ENCODE measurements around the gene DSE.

The DSE gene

GRCh38 chr6:116409756-116410155 lies 39.0 kb downstream of the DSE start:
- DNase-seq (ENCODE audit: low read depth, low spot score) = no peak

- DNase-seq (ENCODE audit: low read depth, low spot score) = no peak
Measured at GRCh38 chr6:116411284-116411623, 40.5 kb downstream of the DSE start.

DNA sequence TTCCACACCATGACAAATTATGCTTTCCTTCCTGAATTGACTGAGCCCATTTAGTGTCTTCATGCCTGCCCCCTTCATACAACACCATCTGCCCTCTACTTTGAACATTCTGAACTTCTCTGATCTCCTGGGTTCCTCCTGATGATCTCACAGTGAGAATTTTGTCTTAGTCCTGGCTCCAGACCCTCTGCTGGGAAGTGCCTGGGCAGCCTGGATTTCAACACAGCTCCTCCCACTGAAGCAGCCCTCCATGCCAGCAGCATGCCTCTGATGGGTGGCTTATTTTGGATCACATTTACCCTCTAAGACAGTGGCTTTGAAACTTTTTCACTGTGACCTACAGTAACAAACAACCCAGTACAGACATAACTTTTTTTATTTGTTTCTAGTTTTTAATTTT lies 41.5 kb downstream of the DSE start:
- no peak for DNase-seq (ENCODE audit: low read depth, low spot score)

DNA sequence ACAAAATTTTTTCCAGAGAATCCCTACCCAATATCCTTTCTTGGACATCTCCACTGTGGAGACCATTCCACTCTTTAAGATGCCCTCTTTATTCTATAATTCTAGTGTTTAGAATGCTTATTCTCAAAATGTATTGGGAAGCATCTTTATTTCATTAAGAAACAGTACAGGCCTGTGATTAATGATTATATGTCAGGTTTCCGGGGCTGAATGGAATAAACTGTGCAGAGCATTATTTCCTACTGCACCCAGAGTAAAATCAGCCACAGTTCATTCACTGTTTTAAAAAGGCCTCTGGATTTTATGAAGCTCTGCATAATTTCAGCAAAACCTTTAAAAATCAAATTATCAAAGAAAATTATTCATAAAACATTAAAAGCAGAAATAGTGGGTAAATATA lies 42.6 kb downstream of the DSE start:
- DNase-seq (ENCODE audit: low read depth, low spot score) = no peak

GRCh38 chr6:116417661-116418060 lies 46.9 kb downstream of the DSE start:
- DNase-seq (ENCODE audit: low read depth, low spot score) = no peak

DNA sequence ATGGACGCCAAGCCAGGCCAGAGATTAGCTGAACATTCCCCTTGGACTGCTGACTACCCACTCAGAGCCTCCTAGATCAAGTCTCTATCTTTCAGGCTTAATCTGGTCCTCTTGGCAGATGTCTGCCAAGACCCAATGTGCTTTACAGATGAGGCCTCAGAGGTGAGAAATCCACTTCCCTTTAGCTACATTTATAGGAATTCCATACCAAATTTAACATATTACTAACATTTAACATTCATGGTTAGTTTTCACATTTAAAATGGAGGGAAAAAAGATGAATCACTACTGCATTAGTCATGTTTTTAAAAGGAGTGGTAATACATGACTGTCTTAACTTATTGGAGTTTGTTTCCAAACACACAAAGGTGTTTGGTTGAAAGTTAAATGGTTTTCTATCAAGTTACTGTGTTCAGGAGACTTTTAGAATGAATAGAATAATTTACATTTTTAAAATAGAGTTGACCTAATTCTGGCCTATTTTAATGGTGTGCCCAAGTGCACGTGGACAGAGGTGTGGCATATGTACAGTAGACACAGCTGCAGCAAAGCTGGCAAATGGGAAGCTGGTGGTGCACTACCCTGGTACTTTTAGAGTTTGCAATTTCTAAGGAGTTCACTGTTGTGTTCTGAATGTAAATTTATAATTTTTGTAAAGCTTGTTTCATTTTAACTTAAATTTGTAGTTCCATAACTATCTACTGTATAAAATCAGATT lies 48.5 kb downstream of the DSE start:
- DNase-seq (ENCODE audit: low read depth, low spot score) = no peak

GRCh38 chr6:116420341-116420740 lies 49.6 kb downstream of the DSE start:
- DNase-seq (ENCODE audit: low read depth, low spot score) = no peak

DNA sequence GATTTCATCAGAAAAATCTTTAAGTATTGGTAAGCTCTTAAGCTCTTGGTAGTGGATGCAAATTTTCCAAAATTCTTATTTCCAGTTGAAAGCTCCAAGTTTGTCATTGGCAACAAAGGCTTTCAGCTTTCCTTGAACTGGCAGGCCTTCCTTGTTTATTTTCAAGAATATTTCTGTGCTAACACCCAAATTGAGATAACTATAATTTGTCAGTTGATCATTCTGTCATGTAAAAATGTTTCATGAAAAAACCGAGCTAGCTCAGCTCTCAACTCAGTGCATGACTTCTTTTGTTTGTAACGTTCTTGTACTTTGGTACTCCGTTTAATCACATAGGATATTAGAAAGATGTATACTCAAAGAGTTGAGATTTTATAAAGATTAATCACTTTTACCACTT lies 51.5 kb downstream of the DSE start:
- DNase-seq (ENCODE audit: low read depth, low spot score) = no peak

GRCh38 chr6:116424001-116424400 lies 53.3 kb downstream of the DSE start:
- DNase-seq (ENCODE audit: low read depth, low spot score) = no peak

DNA sequence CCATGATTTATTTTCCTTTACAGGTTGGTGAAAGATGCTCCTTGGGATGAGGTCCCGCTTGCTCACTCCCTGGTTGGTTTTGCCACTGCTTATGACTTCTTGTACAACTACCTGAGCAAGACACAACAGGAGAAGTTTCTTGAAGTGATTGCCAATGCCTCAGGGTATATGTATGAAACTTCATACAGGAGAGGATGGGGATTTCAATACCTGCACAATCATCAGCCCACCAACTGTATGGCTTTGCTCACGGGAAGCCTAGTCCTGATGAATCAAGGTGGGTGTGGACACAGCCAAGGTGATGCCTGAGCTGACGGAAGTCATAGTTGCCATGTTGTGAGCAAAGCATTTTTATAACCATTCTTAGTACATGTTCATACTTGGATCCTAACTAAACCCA lies 55.8 kb downstream of the DSE start:
- DNase-seq (ENCODE audit: low read depth, low spot score) = no peak

- DNase-seq (ENCODE audit: low read depth, low spot score) = no peak
Measured at GRCh38 chr6:116429111-116429510, 58.4 kb downstream of the DSE start.

DNA sequence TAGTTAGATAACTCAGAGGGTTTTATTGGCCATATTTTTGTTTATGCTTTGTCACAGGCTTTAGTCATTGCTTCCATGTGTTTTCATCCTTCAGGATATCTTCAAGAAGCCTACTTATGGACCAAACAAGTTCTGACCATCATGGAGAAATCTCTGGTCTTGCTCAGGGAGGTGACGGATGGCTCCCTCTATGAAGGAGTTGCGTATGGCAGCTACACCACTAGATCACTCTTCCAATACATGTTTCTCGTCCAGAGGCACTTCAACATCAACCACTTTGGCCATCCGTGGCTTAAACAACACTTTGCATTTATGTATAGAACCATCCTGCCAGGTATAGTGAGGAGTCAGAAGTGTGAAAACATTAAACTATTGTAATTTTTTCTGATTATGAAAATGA lies 60.1 kb downstream of the DSE start:
- no peak for DNase-seq (ENCODE audit: low read depth, low spot score)

GRCh38 chr6:116431964-116432595 lies 61.3 kb downstream of the DSE start:
- no peak for DNase-seq (ENCODE audit: low read depth, low spot score)

- DNase-seq (ENCODE audit: low read depth, low spot score) = no peak
Measured at GRCh38 chr6:116433206-116433712, 62.5 kb downstream of the DSE start.

DNA sequence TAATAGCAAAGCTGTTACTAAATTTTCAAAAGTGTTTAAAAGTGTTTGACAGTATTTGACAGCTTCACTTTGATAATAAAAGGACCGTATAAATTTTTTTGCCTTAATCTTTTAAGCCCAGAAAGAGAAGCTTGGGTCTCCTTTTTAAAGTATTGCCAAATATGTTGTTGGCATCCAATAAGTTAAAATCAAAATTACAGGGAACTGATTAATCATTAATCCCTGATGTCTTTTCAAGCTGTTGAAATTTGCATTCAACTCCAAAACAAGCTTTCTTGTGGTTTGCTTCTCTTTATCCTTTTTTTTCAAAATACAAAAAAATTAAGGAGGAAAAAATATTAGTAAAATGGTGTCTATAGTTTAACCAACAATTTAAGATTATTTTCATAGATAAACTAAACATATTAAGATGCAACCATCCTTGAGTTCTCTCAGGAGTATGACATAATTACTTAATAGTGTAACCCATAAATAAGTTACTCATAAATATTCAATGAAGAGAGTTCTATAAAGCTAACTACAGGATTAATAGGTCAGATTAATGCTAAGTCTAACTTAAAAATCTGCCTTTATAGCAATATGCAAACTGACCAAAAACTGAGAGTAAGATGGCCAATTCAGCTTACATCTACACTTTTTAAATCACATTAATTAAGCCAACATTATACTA lies 63.4 kb downstream of the DSE start:
- DNase-seq (ENCODE audit: low read depth, low spot score) = no peak

DNA sequence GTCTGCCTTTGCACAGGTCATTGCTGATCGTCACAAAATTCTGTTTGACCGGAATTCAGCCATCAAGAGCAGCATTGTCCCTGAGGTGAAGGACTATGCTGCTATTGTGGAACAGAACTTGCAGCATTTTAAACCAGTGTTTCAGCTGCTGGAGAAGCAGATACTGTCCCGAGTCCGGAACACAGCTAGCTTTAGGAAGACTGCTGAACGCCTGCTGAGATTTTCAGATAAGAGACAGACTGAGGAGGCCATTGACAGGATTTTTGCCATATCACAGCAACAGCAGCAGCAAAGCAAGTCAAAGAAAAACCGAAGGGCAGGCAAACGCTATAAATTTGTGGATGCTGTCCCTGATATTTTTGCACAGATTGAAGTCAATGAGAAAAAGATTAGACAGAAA lies 65.8 kb downstream of the DSE start:
- no peak for DNase-seq (ENCODE audit: low read depth, low spot score)

GRCh38 chr6:116437656-116438055 lies 66.9 kb downstream of the DSE start:
- DNase-seq (ENCODE audit: low read depth, low spot score) = no peak

GRCh38 chr6:116438590-116439448 lies 68.1 kb downstream of the DSE start:
- no peak for DNase-seq (ENCODE audit: low read depth, low spot score)

- DNase-seq (ENCODE audit: low read depth, low spot score) = no peak
Measured at GRCh38 chr6:116439522-116440051, 68.8 kb downstream of the DSE start.

DNA sequence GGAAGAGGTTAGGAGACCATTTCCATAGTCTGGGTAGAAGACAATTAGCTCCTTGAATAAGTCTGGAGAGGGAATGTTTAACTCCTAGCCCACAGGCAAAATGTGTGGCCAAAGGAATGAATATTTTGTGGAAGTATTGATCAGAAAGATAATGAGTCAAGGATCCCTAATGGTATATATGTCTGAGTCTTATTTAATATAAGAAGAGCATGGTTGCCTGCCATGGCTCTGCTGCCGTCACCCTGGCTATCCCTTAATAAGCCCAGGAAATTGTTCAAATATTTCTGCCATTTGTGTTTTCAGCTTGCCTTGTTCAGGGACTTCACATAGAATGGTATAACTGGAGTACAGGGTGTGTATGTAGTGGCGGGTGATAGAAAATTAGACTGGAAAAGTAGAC lies 72.4 kb downstream of the DSE start:
- DNase-seq (ENCODE audit: low read depth, low spot score) = no peak

DNA sequence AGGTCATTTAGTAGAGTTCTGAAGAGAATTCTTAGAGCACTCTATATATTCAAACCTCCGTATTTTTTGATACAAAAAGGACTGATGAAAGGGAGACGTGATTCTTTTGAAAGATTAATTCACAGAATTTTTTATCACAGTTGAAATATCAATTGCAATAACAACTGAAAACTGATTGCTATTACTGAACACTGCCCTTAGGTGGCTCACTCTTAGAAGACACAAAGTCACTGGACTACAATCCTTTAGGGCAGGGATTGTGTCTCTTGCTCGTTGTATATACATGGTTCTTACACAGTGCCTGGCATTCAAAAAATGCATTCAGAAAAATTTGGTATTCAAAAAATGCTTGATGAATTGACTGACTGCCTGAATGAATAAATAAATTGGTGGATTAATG lies 73.3 kb downstream of the DSE start:
- no peak for DNase-seq (ENCODE audit: low read depth, low spot score)

DNA sequence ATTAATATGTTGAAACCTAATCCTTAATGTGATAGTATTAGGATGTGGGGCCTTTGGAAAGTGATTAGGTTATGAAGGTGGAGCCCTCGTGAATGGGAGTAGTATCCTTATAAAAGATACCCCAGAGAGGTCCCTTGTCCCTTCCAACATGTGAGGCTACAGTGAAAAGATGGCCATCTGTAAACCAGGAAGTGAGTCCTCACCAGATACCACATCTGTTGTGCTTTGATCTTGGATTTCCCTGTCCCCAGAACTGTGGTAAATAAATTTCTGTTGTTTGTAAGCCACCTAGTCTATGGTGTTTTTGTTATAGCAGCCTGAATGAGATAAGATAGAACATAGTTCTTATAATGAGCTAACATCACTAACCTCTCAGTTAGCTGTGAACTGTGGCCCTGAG lies 73.8 kb downstream of the DSE start:
- no peak for DNase-seq (ENCODE audit: low read depth, low spot score)

Measured in activated naive CD8-positive, alpha-beta T cell treated with anti-CD3 and anti-CD28 coated beads, Interleukin-2, amount 50 U/mL, for 16 hours (primary cell).